ENCODE measurements around the gene INHBA.

DNA sequence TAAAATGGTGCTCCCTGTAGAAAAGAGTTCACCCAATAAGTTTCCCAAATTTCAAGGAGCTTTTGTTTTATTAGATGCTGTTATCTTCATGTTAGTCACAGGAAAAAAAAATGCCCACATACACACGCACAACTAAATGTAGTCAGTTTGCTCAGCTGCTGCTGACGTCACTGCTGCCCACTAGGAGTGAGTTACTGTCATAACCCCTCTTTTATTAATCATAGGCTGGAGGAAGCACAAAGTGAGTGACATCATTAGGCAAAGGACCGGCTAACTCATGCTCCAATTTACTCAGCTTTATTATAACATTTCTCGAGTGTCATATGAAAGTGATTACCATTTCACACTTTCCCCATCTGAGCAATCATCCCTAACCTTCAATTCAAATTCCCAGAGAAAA lies 6.7 kb upstream of the INHBA start:
- no peak for TF ChIP-seq POLR2A (IDR thresholded peaks at IDR 0.05)
- TF ChIP-seq, protein P1, sequence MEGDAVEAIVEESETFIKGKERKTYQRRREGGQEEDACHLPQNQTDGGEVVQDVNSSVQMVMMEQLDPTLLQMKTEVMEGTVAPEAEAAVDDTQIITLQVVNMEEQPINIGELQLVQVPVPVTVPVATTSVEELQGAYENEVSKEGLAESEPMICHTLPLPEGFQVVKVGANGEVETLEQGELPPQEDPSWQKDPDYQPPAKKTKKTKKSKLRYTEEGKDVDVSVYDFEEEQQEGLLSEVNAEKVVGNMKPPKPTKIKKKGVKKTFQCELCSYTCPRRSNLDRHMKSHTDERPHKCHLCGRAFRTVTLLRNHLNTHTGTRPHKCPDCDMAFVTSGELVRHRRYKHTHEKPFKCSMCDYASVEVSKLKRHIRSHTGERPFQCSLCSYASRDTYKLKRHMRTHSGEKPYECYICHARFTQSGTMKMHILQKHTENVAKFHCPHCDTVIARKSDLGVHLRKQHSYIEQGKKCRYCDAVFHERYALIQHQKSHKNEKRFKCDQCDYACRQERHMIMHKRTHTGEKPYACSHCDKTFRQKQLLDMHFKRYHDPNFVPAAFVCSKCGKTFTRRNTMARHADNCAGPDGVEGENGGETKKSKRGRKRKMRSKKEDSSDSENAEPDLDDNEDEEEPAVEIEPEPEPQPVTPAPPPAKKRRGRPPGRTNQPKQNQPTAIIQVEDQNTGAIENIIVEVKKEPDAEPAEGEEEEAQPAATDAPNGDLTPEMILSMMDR (IDR thresholded peaks at IDR 0.05): no peak
